Naive thymus-derived CD4-positive, alpha-beta T cell (primary cell): ENCODE data around the gene HIGD1B. TPM values are rescaled to one million over a fixed set of nuclear protein-coding genes. Genes with fewer than 3 reads are reported as not detected.

ENCODE experiments used
- ATAC-seq: fragments of 150-1000 bp; cut with Tn5 transposase; 2 replicates; pipeline ENCODE4 v1.10.0; 2021; ENCODE audit warnings: mild to moderate bottlenecking, moderate library complexity
- CTCF ChIA-PET: fragments of 350-600 bp; sonication (Branson Sonifier 250); formaldehyde crosslinking; loops from one replicate; lab custom pipeline; 2021; ENCODE audit warnings: antibody characterized with exemption; lab: Charles Lee
- POLR2A ChIA-PET: fragments of 350-600 bp; sonication (Branson Sonifier 250); formaldehyde crosslinking; loops from one replicate; lab custom pipeline; 2021; ENCODE audit warnings: antibody characterized with exemption, inconsistent platforms; lab: Charles Lee
- DNase-seq, 9 donors: peaks; one replicate each; pipeline versions ENCODE4 v3.0.0 to v3.0.0-alpha.2; 2020 to 2022; ENCODE audit warnings: mixed read lengths in 1 of 9
- H3K27ac ChIP-seq: one replicate; pipeline ENCODE4 v1.7.0; 2013; ENCODE audit warnings: mild to moderate bottlenecking, low read depth, low read length, moderate library complexity
- H3K27me3 ChIP-seq, 2 donors: one replicate each; pipeline ENCODE4 v1.7.0; 2013; ENCODE audit warnings: low read length in 2 of 2, mild to moderate bottlenecking in 2 of 2, moderate library complexity in 2 of 2; ENCODE audit not compliant: control insufficient read depth in 2 of 2, insufficient read depth in 2 of 2
- H3K36me3 ChIP-seq, 3 experiments: 1 replicate in 2 of 3; 2 replicates in 1 of 3; pipeline ENCODE4 v1.7.0; 2013; ENCODE audit warnings: low read length in 3 of 3, mild to moderate bottlenecking in 3 of 3, moderate library complexity in 1 of 3; ENCODE audit not compliant: insufficient read depth in 3 of 3, control insufficient read depth in 2 of 3
- H3K4me1 ChIP-seq, 2 donors: one replicate each; pipeline ENCODE4 v1.7.0; 2013; ENCODE audit warnings: low read length in 2 of 2, mild to moderate bottlenecking in 2 of 2, moderate library complexity in 1 of 2; ENCODE audit not compliant: control insufficient read depth in 2 of 2, insufficient read depth in 2 of 2
- H3K4me3 ChIP-seq: 2 replicates; pipeline ENCODE4 v1.7.0; 2013; ENCODE audit warnings: mild to moderate bottlenecking, low read length
- H3K9me3 ChIP-seq, 3 experiments: 1 replicate in 2 of 3; 2 replicates in 1 of 3; pipeline ENCODE4 v1.7.0; 2013; ENCODE audit warnings: low read length in 3 of 3; ENCODE audit not compliant: control insufficient read depth in 2 of 3
- H3K27ac Mint-ChIP-seq, 9 donors: one replicate each; pipeline ENCODE4 v1.8.0; 2020 to 2022; ENCODE audit warnings: mixed read lengths in 9 of 9, mild to moderate bottlenecking in 8 of 9, moderate library complexity in 5 of 9, inconsistent platforms in 2 of 9
- H3K27me3 Mint-ChIP-seq, 5 donors: one replicate each; pipeline ENCODE4 v1.8.0; 2021 to 2022; ENCODE audit warnings: mixed read lengths in 5 of 5, mild to moderate bottlenecking in 1 of 5
- H3K36me3 Mint-ChIP-seq, 5 donors: one replicate each; pipeline ENCODE4 v1.8.0; 2020 to 2022; ENCODE audit warnings: mixed read lengths in 5 of 5, mild to moderate bottlenecking in 3 of 5, inconsistent platforms in 1 of 5
- H3K4me1 Mint-ChIP-seq, 7 donors: one replicate each; pipeline ENCODE4 v1.8.0; 2020 to 2022; ENCODE audit warnings: mixed read lengths in 7 of 7, mild to moderate bottlenecking in 3 of 7, inconsistent platforms in 1 of 7
- H3K4me3 Mint-ChIP-seq, 10 donors: one replicate each; pipeline ENCODE4 v1.8.0; 2020 to 2022; ENCODE audit warnings: mild to moderate bottlenecking in 10 of 10, mixed read lengths in 10 of 10, moderate library complexity in 6 of 10, inconsistent platforms in 2 of 10
- H3K9me3 Mint-ChIP-seq, 11 donors: one replicate each; pipeline ENCODE4 v1.8.0; 2020 to 2022; ENCODE audit warnings: mixed read lengths in 11 of 11, mild to moderate bottlenecking in 4 of 11, inconsistent platforms in 1 of 11, moderate library complexity in 1 of 11
- intact Hi-C, 2 donors: fragments of 100-400 bp; cut with micrococcal nuclease; formaldehyde crosslinking; loops; one replicate each; pipeline ENCODE4 v1.15.1; 2023
- polyA plus RNA-seq, 2 donors: library from polyadenylated mRNA; unstranded; fragments of 300-500 nt; fragmentation: Illumina TruSeq; gene quantifications; one replicate each; pipeline ENCODE4 v1.2.3, GENCODE V29; 2021
- total RNA-seq, 6 experiments: library from RNA in 5 of 6; stranded (reverse) in 5 of 6; gene quantifications; 1 replicate in 5 of 6; 2 replicates in 1 of 6; pipeline ENCODE4 v1.2.3 and lab custom pipeline; 2021 to 2026

The HIGD1B gene
- total and polyA plus RNA-seq, 7 experiments from 2014 or later, result not detected

- peaks cover 26 to 27% of the 10 kb centered on the region in 2 donors for H3K4me1 ChIP-seq
- peaks cover 10 to 55% (median 16%) of the 10 kb centered on the region in 3 experiments for H3K36me3 ChIP-seq
- Mint-ChIP-seq H3K36me3 (peaks cover 4 to 27% (median 10%) of the 10 kb centered on the region in 5 donors), H3K27me3 (no peaks in the 10 kb centered on the region), H3K27ac (no peak overlapping the region), H3K4me1 (peaks cover 0 to 16% (median 12%) of the 10 kb centered on the region in 7 donors), H3K4me3 (no peak overlapping the region), H3K9me3 (no peaks in the 10 kb centered on the region)
- POLR2A ChIA-PET, result interaction anchor here (1.1 kb wide), 1 partner anchor 10 kb away, joined by 7 read pairs; the partner anchor contains the start of gene EFTUD2
- intact Hi-C loops, result no loop called here
- CTCF ChIA-PET, result interaction anchor here (1.0 kb wide), 1 partner anchor 10 kb away, joined by 3 read pairs; the partner anchor contains the start of gene EFTUD2
- DNase-seq (no peak), ATAC-seq (no peak)
- H3K4me3 ChIP-seq, result no peak overlapping the region
- H3K27ac ChIP-seq, result peak overlapping the region; percentile 55
- no peaks in the 10 kb centered on the region for H3K27me3 ChIP-seq
- no peaks in the 10 kb centered on the region for H3K9me3 ChIP-seq
Observed at GRCh38 chr17:44889003-44889402, 41.3 kb downstream of the HIGD1B start.

DNA sequence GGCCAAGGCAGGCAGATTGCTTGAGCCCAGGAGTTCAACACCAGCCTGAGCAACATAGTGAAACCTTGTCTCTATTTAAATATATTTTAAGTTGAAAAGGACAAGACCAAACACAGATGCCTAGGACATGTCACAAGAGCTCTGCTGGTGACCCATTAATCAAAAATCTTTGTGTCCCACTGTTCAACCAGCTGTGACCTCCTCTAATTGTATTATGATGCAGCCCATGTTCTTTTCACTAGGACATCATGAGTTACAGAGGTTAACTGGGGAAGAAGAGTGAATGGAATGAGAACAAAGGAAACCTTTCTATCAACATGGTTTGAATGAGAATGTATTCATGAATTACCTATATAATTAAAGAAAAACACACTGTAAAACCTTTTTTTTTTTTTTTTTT is 44.6 kb downstream of the HIGD1B start:
- Histone ChIP-seq H3K36me3 (peaks cover 0 to 35% (median 0%) of the 10 kb centered on the region in 3 experiments), H3K27me3 (no peaks in the 10 kb centered on the region), H3K9me3 (no peaks in the 10 kb centered on the region), H3K4me1 (peaks cover 19 to 21% of the 10 kb centered on the region in 2 donors), H3K4me3 (no peak overlapping the region), H3K27ac (no peak overlapping the region)
- ChIA-PET CTCF (no interaction called here), POLR2A (interaction anchor here (1.0 kb wide), 1 partner anchor 8 kb away, joined by 3 read pairs; no protein-coding TSS in a partner anchor)
- ATAC-seq (no peak), DNase-seq (no peak)
- no peak overlapping the region for H3K4me3 Mint-ChIP-seq
- peaks cover 13 to 36% (median 25%) of the 10 kb centered on the region in 7 donors for H3K4me1 Mint-ChIP-seq
- peaks cover 4 to 20% (median 9%) of the 10 kb centered on the region in 5 donors for H3K36me3 Mint-ChIP-seq
- intact Hi-C loops, result loop anchor here in 1 of 2 donors (10.0 kb wide), 1 partner anchor 187 kb away; the partner anchor contains the start of gene DBF4B
- H3K27ac Mint-ChIP-seq, result no peak overlapping the region
- H3K9me3 Mint-ChIP-seq, result no peaks in the 10 kb centered on the region
- no peaks in the 10 kb centered on the region for H3K27me3 Mint-ChIP-seq

DNA sequence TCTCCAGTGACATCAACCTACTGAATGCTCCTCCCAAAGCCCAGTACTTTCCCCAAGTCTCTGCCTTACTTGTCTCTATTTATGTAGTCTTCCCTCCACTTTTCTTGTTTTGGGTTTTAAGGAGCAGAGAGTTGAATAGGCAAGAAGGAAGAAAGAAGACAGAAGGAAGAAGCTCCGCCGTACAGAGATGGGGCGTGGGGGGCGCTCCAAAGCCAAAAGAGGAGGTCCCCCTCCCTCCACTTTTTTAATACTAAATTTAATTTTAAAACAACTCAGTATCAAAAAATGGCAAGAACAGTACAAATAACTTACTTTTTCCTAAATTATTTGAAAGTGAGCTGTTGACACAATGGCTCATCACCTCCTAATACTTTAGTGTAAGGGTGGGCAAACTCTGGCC is 47.0 kb downstream of the HIGD1B start:
- Mint-ChIP-seq H3K27ac (peak overlapping the region in 3 of 9 donors; percentile 36 to 57 (median 47)), H3K4me3 (no peak overlapping the region), H3K27me3 (peaks cover 0 to 5% (median 0%) of the 10 kb centered on the region in 5 donors), H3K4me1 (peaks cover 20 to 51% (median 40%) of the 10 kb centered on the region in 7 donors), H3K36me3 (peaks cover 4 to 20% (median 11%) of the 10 kb centered on the region in 5 donors), H3K9me3 (peaks cover 0 to 5% (median 0%) of the 10 kb centered on the region in 11 donors)
- Histone ChIP-seq H3K27ac (no peak overlapping the region), H3K4me3 (no peak overlapping the region), H3K9me3 (no peaks in the 10 kb centered on the region), H3K36me3 (peaks cover 0 to 35% (median 0%) of the 10 kb centered on the region in 3 experiments), H3K27me3 (no peaks in the 10 kb centered on the region), H3K4me1 (peaks cover 0 to 5% of the 10 kb centered on the region in 2 donors)
- intact Hi-C loops, result loop anchor here (5.0 to 10.0 kb wide), 2 partner anchors 190 to 353 kb away; partner anchors contain the start of gene DBF4B (in 1 of the 2)
- ChIA-PET POLR2A (no interaction called here), CTCF (interaction anchor here (0.9 kb wide), 1 partner anchor 118 kb away, joined by 4 read pairs; no protein-coding TSS in a partner anchor)
- DNase-seq, result no peak
- no peak for ATAC-seq

- peaks cover 0 to 5% (median 0%) of the 10 kb centered on the region in 11 donors for H3K9me3 Mint-ChIP-seq
- Histone ChIP-seq H3K4me3 (peak overlapping the region; percentile 89), H3K4me1 (peaks cover 6 to 10% of the 10 kb centered on the region in 2 donors), H3K27me3 (no peaks in the 10 kb centered on the region), H3K27ac (peak overlapping the region; percentile 96), H3K9me3 (no peaks in the 10 kb centered on the region), H3K36me3 (peaks cover 0 to 12% (median 0%) of the 10 kb centered on the region in 3 experiments)
- POLR2A ChIA-PET, result interaction anchor here (0.8 to 3.0 kb wide), 7 partner anchors 9 to 191 kb away, joined by 3 to 7 read pairs (median 3); no protein-coding TSS in a partner anchor
- H3K36me3 Mint-ChIP-seq, result peaks cover 4 to 14% (median 11%) of the 10 kb centered on the region in 5 donors
- intact Hi-C loops, result loop anchor here (1.0 to 10.0 kb wide), 11 partner anchors 49 to 512 kb away; partner anchors contain the start of genes DBF4B (in 2 of the 2), KIF18B (in 2 of the 2), ACBD4 (in 1 of the 2) and C1QL1 (in 1 of the 2)
- H3K27ac Mint-ChIP-seq, result peak overlapping the region; percentile 99 to 100 (median 99)
- peaks cover 26 to 42% (median 35%) of the 10 kb centered on the region in 7 donors for H3K4me1 Mint-ChIP-seq
- H3K4me3 Mint-ChIP-seq, result peak overlapping the region; percentile 84 to 97 (median 96)
- CTCF ChIA-PET, result interaction anchor here (0.7 to 1.3 kb wide), 4 partner anchors 10 to 126 kb away, joined by 3 to 4 read pairs (median 3); no protein-coding TSS in a partner anchor
- H3K27me3 Mint-ChIP-seq, result peaks cover 0 to 23% (median 0%) of the 10 kb centered on the region in 5 donors
- ATAC-seq (no peak), DNase-seq (no peak)
Observed at GRCh38 chr17:44898768-44899073, 51.0 kb downstream of the HIGD1B start.

DNA sequence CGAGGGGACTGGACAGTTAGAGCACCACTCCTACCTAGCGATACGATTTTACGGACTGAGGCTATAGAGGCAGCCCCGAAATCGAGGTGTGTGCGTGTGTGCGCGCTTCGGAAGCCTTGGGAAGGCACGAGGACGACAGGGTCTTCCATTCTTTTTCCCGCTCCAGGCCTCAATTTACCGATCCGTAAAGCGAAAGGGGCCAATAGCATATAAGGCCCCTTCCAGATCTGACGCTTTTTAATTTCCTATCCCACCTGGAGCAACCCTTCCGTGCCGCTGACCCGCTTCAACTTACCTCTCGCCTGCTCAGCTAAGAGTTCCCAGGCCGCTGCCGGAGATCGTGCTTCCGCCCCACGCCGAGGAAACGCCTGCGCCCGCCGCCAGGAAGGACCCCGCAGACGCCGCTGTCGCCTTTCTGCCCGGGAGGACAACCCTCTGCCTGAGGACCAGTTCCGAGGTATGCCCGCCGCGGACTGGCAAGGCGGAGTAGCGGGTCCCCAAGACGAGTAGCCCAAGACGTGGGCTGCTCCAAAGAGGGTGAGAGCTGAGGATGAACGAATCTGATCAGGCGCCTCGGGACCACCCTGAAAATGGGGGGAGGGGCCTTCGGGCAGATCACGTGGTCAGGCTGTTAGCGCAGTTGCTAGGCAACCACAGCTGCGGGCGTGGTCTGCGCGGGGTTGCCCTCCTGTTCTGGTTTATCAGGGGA is 51.5 kb downstream of the HIGD1B start, which contains the start of gene EFTUD2:
Gene EFTUD2 (minus strand): TSS at position 372 of the 709 bp plus-strand sequence. CDS start 4,924 bp downstream, outside the sequence.
- Histone ChIP-seq H3K27ac (peak within 1 kb of the TSS; percentile 96), H3K27me3 (no peaks in the 10 kb centered on the region), H3K4me1 (peaks cover 6 to 10% of the 10 kb centered on the region in 2 donors), H3K4me3 (peak within 1 kb of the TSS; percentile 89), H3K36me3 (peaks cover 0 to 7% (median 0%) of the 10 kb centered on the region in 3 experiments), H3K9me3 (no peaks in the 10 kb centered on the region)
- Mint-ChIP-seq H3K27me3 (peaks cover 0 to 23% (median 0%) of the 10 kb centered on the region in 5 donors), H3K27ac (peak within 1 kb of the TSS; percentile 99 to 100 (median 99)), H3K9me3 (peaks cover 0 to 5% (median 0%) of the 10 kb centered on the region in 11 donors), H3K4me3 (peak within 1 kb of the TSS; percentile 84 to 97 (median 96)), H3K36me3 (peaks cover 4 to 13% (median 11%) of the 10 kb centered on the region in 5 donors), H3K4me1 (peaks cover 26 to 41% (median 35%) of the 10 kb centered on the region in 7 donors)
- intact Hi-C loops, result loop anchor here (1.0 to 10.0 kb wide), 11 partner anchors 48 to 512 kb away; partner anchors contain the start of genes DBF4B (in 2 of the 2), KIF18B (in 2 of the 2), ACBD4 (in 1 of the 2) and C1QL1 (in 1 of the 2)
- ChIA-PET CTCF (interaction anchor here (0.6 to 1.5 kb wide), 5 partner anchors 11 to 201 kb away, joined by 3 to 4 read pairs (median 3); no protein-coding TSS in a partner anchor), POLR2A (interaction anchor here (0.7 to 3.0 kb wide), 10 partner anchors 10 to 1511 kb away, joined by 3 to 7 read pairs (median 3); partner anchors contain the start of gene NMT1)
- peak; percentile 94 for ATAC-seq
- DNase-seq, result peak; percentile 91 to 99 (median 96)
